Tibial nerve (tissue), 4 donors: ENCODE measurements around the gene AMFR. TPM values are rescaled to one million over a fixed set of nuclear protein-coding genes. Genes with fewer than 3 reads are reported as not detected.

Source experiments
- DNase-seq, 2 donors: peaks; one replicate each; pipeline ENCODE4 v3.0.0-alpha.2; 2019; ENCODE audit warnings: low spot score in 2 of 2
- H3K27ac ChIP-seq, 4 donors: fragments of 200-600 bp; sonication (generic) in 3 of 4; one replicate each; pipeline ENCODE4 v1.5.1; 2017 to 2019; ENCODE audit warnings: mild to moderate bottlenecking in 1 of 4
- H3K27me3 ChIP-seq, 2 donors: fragments of 200-600 bp; sonication (generic) in 1 of 2; one replicate each; pipeline versions ENCODE4 v1.5.1 to v1.6.0; 2017 to 2019
- H3K36me3 ChIP-seq, 3 donors: fragments of 200-600 bp; sonication (generic); one replicate each; pipeline ENCODE4 v1.5.1; 2018 to 2019
- H3K4me1 ChIP-seq, 4 donors: fragments of 200-600 bp; sonication (generic) in 3 of 4; one replicate each; pipeline ENCODE4 v1.5.1; 2017 to 2019
- H3K4me3 ChIP-seq, 4 donors: fragments of 200-600 bp; sonication (generic) in 3 of 4; one replicate each; pipeline ENCODE4 v1.5.1; 2017 to 2019; ENCODE audit warnings: mild to moderate bottlenecking in 1 of 4, moderate library complexity in 1 of 4
- H3K9me3 ChIP-seq, 4 donors: fragments of 200-600 bp; sonication (generic) in 3 of 4; one replicate each; pipeline ENCODE4 v1.5.1; 2017 to 2019
- EP300 ChIP-seq, 2 donors: sonication (generic); formaldehyde crosslinking; IDR thresholded peaks; one replicate each; pipeline ENCODE4 v1.6.1; 2017; ENCODE audit warnings: antibody characterized with exemption in 2 of 2, mild to moderate bottlenecking in 1 of 2
- POLR2A ChIP-seq, 2 donors: fragments of 450-650 bp; IDR thresholded peaks; one replicate each; pipeline ENCODE4 v1.6.1; 2017; ENCODE audit warnings: antibody characterized with exemption in 2 of 2, mild to moderate bottlenecking in 2 of 2, moderate library complexity in 2 of 2
- WGBS, 2 donors: methylation state at CpG; one replicate each; pipeline ENCODE4 v1.1.5; 2018; 5-methylcytosine and 5-hydroxymethylcytosine counted together
- total RNA-seq, 4 donors: library from RNA; depleted of rRNA; stranded (reverse); fragments of >200 nt; gene quantifications; one replicate each; pipeline ENCODE4 v1.1.0, GENCODE V29; 2016
- TF ChIP-seq, protein P1 (sequence below), 5 experiments: fragments of 200-600 bp in 3 of 5; fragments of 450-650 bp in 2 of 5; sonication (generic) in 3 of 5; IDR thresholded peaks; one replicate each; pipeline ENCODE4 v1.5.1; 2016 to 2019; ENCODE audit warnings: antibody characterized with exemption in 5 of 5, mild to moderate bottlenecking in 3 of 5, moderate library complexity in 2 of 5

Gene AMFR
- total RNA-seq, 4 donors from 2014 or later, result 263 to 334 (median 292) TPM

DNA sequence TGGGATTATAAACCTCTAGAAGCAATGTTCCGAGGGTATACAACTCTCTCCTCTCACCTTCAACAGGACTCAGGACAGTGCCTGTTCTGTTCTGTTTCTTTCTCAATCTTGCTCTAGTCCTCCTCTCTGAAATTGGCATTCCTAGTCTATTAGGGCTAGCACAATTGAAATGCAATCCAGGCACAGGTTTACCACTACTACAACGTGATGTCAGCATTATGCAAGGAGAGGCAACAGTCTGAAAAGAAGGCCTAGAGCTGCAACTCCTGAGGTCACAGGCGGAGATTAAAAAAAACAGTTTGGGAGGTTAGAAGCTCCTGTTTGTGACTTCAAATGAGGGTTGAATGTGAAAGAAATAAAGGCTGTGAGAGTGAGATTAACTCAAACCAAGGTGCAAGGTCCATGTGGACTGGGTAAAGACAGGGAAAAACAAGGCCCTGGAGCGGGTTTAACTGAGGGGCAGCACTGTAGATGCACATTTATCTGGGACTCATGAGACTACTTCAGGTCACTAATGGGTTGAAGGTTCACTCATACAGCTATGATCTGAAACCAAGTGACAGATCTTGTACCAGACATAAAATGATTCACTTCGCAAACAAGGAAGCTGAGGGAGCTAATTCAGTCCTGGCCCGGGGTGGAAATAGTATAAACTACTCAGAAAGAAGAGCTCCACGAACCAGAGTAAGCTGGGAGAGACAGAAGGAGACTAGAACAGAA, 16.8 kb downstream of the AMFR start:
- H3K4me1 ChIP-seq, result peaks cover 0 to under 1% (median 0%) of the 10 kb centered on the region in 4 donors
- H3K36me3 ChIP-seq, result peaks cover 0 to 83% (median 5%) of the 10 kb centered on the region in 3 donors
- H3K27me3 ChIP-seq, result no peaks in the 10 kb centered on the region
- no peaks in the 10 kb centered on the region for H3K9me3 ChIP-seq
- TF ChIP-seq, protein P1, sequence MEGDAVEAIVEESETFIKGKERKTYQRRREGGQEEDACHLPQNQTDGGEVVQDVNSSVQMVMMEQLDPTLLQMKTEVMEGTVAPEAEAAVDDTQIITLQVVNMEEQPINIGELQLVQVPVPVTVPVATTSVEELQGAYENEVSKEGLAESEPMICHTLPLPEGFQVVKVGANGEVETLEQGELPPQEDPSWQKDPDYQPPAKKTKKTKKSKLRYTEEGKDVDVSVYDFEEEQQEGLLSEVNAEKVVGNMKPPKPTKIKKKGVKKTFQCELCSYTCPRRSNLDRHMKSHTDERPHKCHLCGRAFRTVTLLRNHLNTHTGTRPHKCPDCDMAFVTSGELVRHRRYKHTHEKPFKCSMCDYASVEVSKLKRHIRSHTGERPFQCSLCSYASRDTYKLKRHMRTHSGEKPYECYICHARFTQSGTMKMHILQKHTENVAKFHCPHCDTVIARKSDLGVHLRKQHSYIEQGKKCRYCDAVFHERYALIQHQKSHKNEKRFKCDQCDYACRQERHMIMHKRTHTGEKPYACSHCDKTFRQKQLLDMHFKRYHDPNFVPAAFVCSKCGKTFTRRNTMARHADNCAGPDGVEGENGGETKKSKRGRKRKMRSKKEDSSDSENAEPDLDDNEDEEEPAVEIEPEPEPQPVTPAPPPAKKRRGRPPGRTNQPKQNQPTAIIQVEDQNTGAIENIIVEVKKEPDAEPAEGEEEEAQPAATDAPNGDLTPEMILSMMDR (IDR thresholded peaks at IDR 0.05), result no peak
- TF ChIP-seq POLR2A (IDR thresholded peaks at IDR 0.05) (no peak), EP300 (IDR thresholded peaks at IDR 0.05) (no peak)
- WGBS, 2 donors, result 68 to 84% methylated on average over 7 of the region's 7 CpGs
- DNase-seq, result no peak
- no peak overlapping the region for H3K4me3 ChIP-seq
- H3K27ac ChIP-seq, result no peak overlapping the region

GRCh38 chr16:56405977-56406672, 19.2 kb downstream of the AMFR start:
- H3K4me3 ChIP-seq, result no peak overlapping the region
- WGBS, 2 donors, result 70 to 78% methylated on average over 4 of the region's 4 CpGs
- no peak for DNase-seq
- H3K4me1 ChIP-seq, result no peaks in the 10 kb centered on the region
- no peaks in the 10 kb centered on the region for H3K27me3 ChIP-seq
- H3K36me3 ChIP-seq, result peaks cover 2 to 83% (median 17%) of the 10 kb centered on the region in 3 donors
- no peak overlapping the region for H3K27ac ChIP-seq
- H3K9me3 ChIP-seq, result no peaks in the 10 kb centered on the region
- TF ChIP-seq, protein P1 (IDR thresholded peaks at IDR 0.05), result no peak
- no peak for TF ChIP-seq POLR2A (IDR thresholded peaks at IDR 0.05)

DNA sequence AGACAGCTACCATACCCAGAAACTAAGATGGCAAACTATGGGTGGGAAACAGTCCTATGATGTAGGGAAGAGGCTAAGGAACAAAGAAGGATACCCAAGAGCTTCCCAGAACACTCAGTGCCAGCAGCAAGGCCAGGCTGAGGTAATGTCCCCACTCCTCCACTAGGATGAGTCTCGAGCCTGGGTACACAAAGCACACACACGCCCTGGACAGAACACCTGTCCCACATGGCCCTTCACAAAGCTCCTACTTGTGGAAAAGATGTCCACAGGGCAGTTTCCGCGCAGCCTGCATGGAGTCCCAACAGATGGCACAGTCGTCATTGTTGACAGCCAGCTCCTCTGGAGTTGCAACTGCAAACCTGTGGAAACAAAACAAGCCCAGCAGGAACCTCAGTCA, 23.9 kb downstream of the AMFR start:
- H3K27me3 ChIP-seq, result no peaks in the 10 kb centered on the region
- H3K36me3 ChIP-seq, result peaks cover 2 to 76% (median 17%) of the 10 kb centered on the region in 3 donors
- H3K4me1 ChIP-seq, result no peaks in the 10 kb centered on the region
- H3K27ac ChIP-seq, result no peak overlapping the region
- TF ChIP-seq, protein P1 (IDR thresholded peaks at IDR 0.05), result no peak
- TF ChIP-seq EP300 (IDR thresholded peaks at IDR 0.05), result no peak
- no peaks in the 10 kb centered on the region for H3K9me3 ChIP-seq
- no peak overlapping the region for H3K4me3 ChIP-seq
- WGBS, 2 donors, result 91 to 96% methylated on average over 5 of the region's 5 CpGs
- no peak for DNase-seq

GRCh38 chr16:56400458-56400857, 24.9 kb downstream of the AMFR start:
- TF ChIP-seq, protein P1 (IDR thresholded peaks at IDR 0.05), result no peak
- TF ChIP-seq EP300 (IDR thresholded peaks at IDR 0.05), result no peak
- TF ChIP-seq POLR2A (IDR thresholded peaks at IDR 0.05), result no peak
- Histone ChIP-seq H3K9me3 (no peaks in the 10 kb centered on the region), H3K27ac (no peak overlapping the region), H3K4me1 (no peaks in the 10 kb centered on the region), H3K4me3 (no peak overlapping the region), H3K36me3 (peaks cover 2 to 73% (median 17%) of the 10 kb centered on the region in 3 donors), H3K27me3 (no peaks in the 10 kb centered on the region)
- DNase-seq, result no peak
- 62 to 69% methylated on average over 5 of the region's 5 CpGs for WGBS, 2 donors

GRCh38 chr16:56399486-56399885, 25.9 kb downstream of the AMFR start:
- Histone ChIP-seq H3K27me3 (no peaks in the 10 kb centered on the region), H3K9me3 (no peaks in the 10 kb centered on the region), H3K4me1 (no peaks in the 10 kb centered on the region), H3K36me3 (peaks cover 2 to 66% (median 17%) of the 10 kb centered on the region in 3 donors), H3K27ac (no peak overlapping the region), H3K4me3 (no peak overlapping the region)
- DNase-seq, result no peak
- WGBS, 2 donors, result 88 to 91% methylated on average over 2 of the region's 2 CpGs
- no peak for TF ChIP-seq POLR2A (IDR thresholded peaks at IDR 0.05)
- TF ChIP-seq, protein P1 (IDR thresholded peaks at IDR 0.05), result no peak
- no peak for TF ChIP-seq EP300 (IDR thresholded peaks at IDR 0.05)
